A549 (cell line): ENCODE results near the gene PITPNM3. TPM values are rescaled to one million over a fixed set of nuclear protein-coding genes. Genes with fewer than 3 reads are reported as not detected.

Experiments used
- ATAC-seq, 2 experiments: fragments of 200-7000 bp in 1 of 2; fragments of >200 bp in 1 of 2; cut with Nextera tagmentation in 1 of 2; cut with Tn5 transposase in 1 of 2; 3 replicates each; pipeline versions ENCODE4 v1.8.0 to v1.9.1; 2018 to 2020; ENCODE audit warnings: mild to moderate bottlenecking in 1 of 2, moderate library complexity in 1 of 2
- CTCF ChIA-PET: fragments of 300-600 bp; sonication (Branson Sonifier 250); formaldehyde crosslinking; extraction: SDS; loops from one replicate; lab custom pipeline; 2021; ENCODE audit warnings: antibody characterized with exemption, inconsistent platforms; lab: Yijun Ruan, JAX
- POLR2A ChIA-PET: fragments of 350-600 bp; formaldehyde crosslinking; extraction: SDS; loops from one replicate; lab custom pipeline; 2021; ENCODE audit warnings: antibody characterized with exemption, inconsistent platforms; lab: Yijun Ruan, JAX
- DNase-seq, 2 experiments: peaks; one replicate each; pipeline versions ENCODE4 v3.0.0 to v3.0.0-alpha.2; 2011 to 2016; ENCODE audit warnings: low read depth in 1 of 2, low spot score in 1 of 2
- FAIRE-seq: peaks from 2 replicates; lab custom pipeline; 2011; peaks lifted over from hg19 to GRCh38; lab: Jason Lieb, UNC
- H3K27ac ChIP-seq, 2 experiments: fragments of >200 bp; sonication (Bioruptor Twin); formaldehyde crosslinking; 3 replicates each; pipeline ENCODE4 v1.5.1; 2016 to 2017
- H3K4me1 ChIP-seq: fragments of >200 bp; sonication (Bioruptor Twin); formaldehyde crosslinking; 3 replicates; pipeline ENCODE4 v1.6.1; 2016
- H3K4me2 ChIP-seq: fragments of >200 bp; sonication (Bioruptor Twin); formaldehyde crosslinking; 3 replicates; pipeline ENCODE4 v1.6.1; 2016
- H3K4me3 ChIP-seq: fragments of >200 bp; sonication (Bioruptor Twin); formaldehyde crosslinking; 3 replicates; pipeline ENCODE4 v1.5.1; 2016
- H3K9me3 ChIP-seq: fragments of >200 bp; sonication (Bioruptor Twin); formaldehyde crosslinking; 3 replicates; pipeline ENCODE4 v1.6.1; 2016
- CEBPB ChIP-seq, 2 experiments: fragments of >200 bp in 1 of 2; sonication (Bioruptor Twin) in 1 of 2; formaldehyde crosslinking in 1 of 2; IDR thresholded peaks; 2 replicates each; pipeline ENCODE4 v1.6.1; 2012 to 2016
- CHD4 ChIP-seq: fragments of 200-600 bp; sonication (generic); IDR thresholded peaks from 2 replicates; pipeline ENCODE4 v1.6.1; 2016; ENCODE audit warnings: antibody characterized with exemption, mild to moderate bottlenecking, borderline replicate concordance
- EP300 ChIP-seq, 2 experiments: fragments of >200 bp; sonication (Bioruptor Twin); formaldehyde crosslinking; IDR thresholded peaks; 2 replicates in 1 of 2; 3 replicates in 1 of 2; pipeline ENCODE4 v1.6.1; 2016 to 2017
- ESRRA ChIP-seq: fragments of 150-350 bp; IDR thresholded peaks from 2 replicates; pipeline ENCODE4 v1.6.1; 2014; ENCODE audit warnings: mild to moderate bottlenecking, low read length, borderline replicate concordance
- GATA3 ChIP-seq: IDR thresholded peaks from 2 replicates; pipeline ENCODE4 v1.6.1; 2012; ENCODE audit warnings: borderline replicate concordance
- HDAC2 ChIP-seq: fragments of 200-600 bp; sonication (generic); IDR thresholded peaks from 2 replicates; pipeline ENCODE4 v1.6.1; 2016
- JUN ChIP-seq, 2 experiments: fragments of >200 bp; sonication (Bioruptor Twin); formaldehyde crosslinking; IDR thresholded peaks; 2 replicates in 1 of 2; 3 replicates in 1 of 2; pipeline ENCODE4 v1.6.1; 2016 to 2017
- JUNB ChIP-seq: fragments of >200 bp; sonication (Bioruptor Twin); formaldehyde crosslinking; IDR thresholded peaks from 2 replicates; pipeline ENCODE4 v1.6.1; 2016
- KDM5A ChIP-seq: fragments of 200-600 bp; sonication (generic); IDR thresholded peaks from 2 replicates; pipeline ENCODE4 v1.6.1; 2016; ENCODE audit warnings: antibody characterized with exemption, mild to moderate bottlenecking
- MAZ ChIP-seq: fragments of 150-350 bp; IDR thresholded peaks from 2 replicates; pipeline ENCODE4 v1.6.1; 2014; ENCODE audit warnings: antibody characterized with exemption, low read depth, low read length, borderline replicate concordance
- NFE2L2 ChIP-seq: fragments of 150-350 bp; conservative IDR thresholded peaks from 2 replicates; pipeline ENCODE4 v1.6.1; 2014; ENCODE audit warnings: low read length
- NR3C1 ChIP-seq: fragments of >200 bp; sonication (Bioruptor Twin); formaldehyde crosslinking; IDR thresholded peaks from 3 replicates; pipeline ENCODE4 v1.6.1; 2017
- POLR2A ChIP-seq: IDR thresholded peaks from 2 replicates; pipeline ENCODE4 v1.6.1; 2012; ENCODE audit warnings: mild to moderate bottlenecking, low read length
- RAD21 ChIP-seq, 2 experiments: fragments of >200 bp in 1 of 2; sonication (Bioruptor Twin) in 1 of 2; formaldehyde crosslinking in 1 of 2; IDR thresholded peaks in 1 of 2; conservative IDR thresholded peaks in 1 of 2; 2 replicates in 1 of 2; 3 replicates in 1 of 2; pipeline ENCODE4 v1.6.1; 2012 to 2018; ENCODE audit warnings: inconsistent platforms in 1 of 2
- RCOR1 ChIP-seq: fragments of 150-350 bp; IDR thresholded peaks from 2 replicates; pipeline ENCODE4 v1.6.1; 2014; ENCODE audit warnings: antibody characterized with exemption, low read length, low read depth
- RFX5 ChIP-seq: fragments of 450-650 bp; IDR thresholded peaks from 2 replicates; pipeline ENCODE4 v1.7.1; 2014; ENCODE audit warnings: antibody characterized with exemption, mild to moderate bottlenecking, moderate library complexity
- RNF2 ChIP-seq: fragments of 200-600 bp; sonication (generic); IDR thresholded peaks from 2 replicates; pipeline ENCODE4 v1.6.1; 2016; ENCODE audit warnings: low read depth, mild to moderate bottlenecking, antibody characterized with exemption, moderate library complexity, borderline replicate concordance
- SMC3 ChIP-seq: fragments of >200 bp; sonication (Bioruptor Twin); formaldehyde crosslinking; IDR thresholded peaks from 3 replicates; pipeline ENCODE4 v1.6.1; 2018; ENCODE audit warnings: inconsistent platforms
- TP53 ChIP-seq: fragments of 250-450 bp; sonication (Bioruptor Pico); IDR thresholded peaks from 2 replicates; pipeline ENCODE4 v1.5.0; 2021; ENCODE audit warnings: mild to moderate bottlenecking, moderate library complexity
- ZC3H11A ChIP-seq: fragments of 450-650 bp; IDR thresholded peaks from 2 replicates; pipeline ENCODE4 v1.6.1; 2014; ENCODE audit warnings: antibody characterized with exemption, mild to moderate bottlenecking
- ZFP36 ChIP-seq: fragments of 450-650 bp; IDR thresholded peaks from 2 replicates; pipeline ENCODE4 v1.6.1; 2014; ENCODE audit warnings: borderline replicate concordance; ENCODE audit not compliant: partially characterized antibody
- ZNF302 ChIP-seq: fragments of 250-450 bp; sonication (Bioruptor Pico); IDR thresholded peaks from 2 replicates; pipeline ENCODE4 v1.9.0; 2021; ENCODE audit warnings: inconsistent platforms, mild to moderate bottlenecking, moderate library complexity
- ZSCAN20 ChIP-seq: fragments of 250-450 bp; sonication (Bioruptor Pico); IDR thresholded peaks from 2 replicates; pipeline ENCODE4 v1.8.0; 2022; ENCODE audit warnings: mild to moderate bottlenecking, moderate library complexity
- WGBS: methylation state at CpG from one replicate; pipeline ENCODE4 v1.1.6; 2017; ENCODE audit errors: missing lambda C conversion rate; 5-methylcytosine and 5-hydroxymethylcytosine counted together
- polyA plus RNA-seq, 4 experiments: library from polyadenylated mRNA; depleted of rRNA in 3 of 4; stranded (reverse); fragments of >200 nt; fragmentation: RNase III in 1 of 4; extraction: RNeasy Plus Mini Kit Qiagen cat#74134 plus additional on column Dnase treatment in 1 of 4; gene quantifications; 2 replicates in 3 of 4; 3 replicates in 1 of 4; pipeline ENCODE4 v1.2.3, GENCODE V29; 2011 to 2017
- TF ChIP-seq, protein P1 (sequence below): IDR thresholded peaks from 2 replicates; pipeline ENCODE4 v1.6.1; 2012
- TF ChIP-seq, protein P2 (sequence below): fragments of 250-450 bp; sonication (Bioruptor Pico); IDR thresholded peaks from 2 replicates; pipeline ENCODE4 v1.5.0; 2020; ENCODE audit warnings: low read depth, mild to moderate bottlenecking, moderate library complexity
- TF ChIP-seq, protein P3 (sequence below): fragments of 150-350 bp; IDR thresholded peaks from 2 replicates; pipeline ENCODE4 v1.6.1; 2014; ENCODE audit warnings: low read depth, mild to moderate bottlenecking, low read length
- TF ChIP-seq, protein P4 (sequence below): fragments of 450-650 bp; IDR thresholded peaks from 2 replicates; pipeline ENCODE4 v1.6.1; 2014; ENCODE audit warnings: antibody characterized with exemption
- TF ChIP-seq, protein P5 (sequence below): fragments of 250-450 bp; sonication (Bioruptor Pico); IDR thresholded peaks from 2 replicates; pipeline ENCODE4 v1.5.0; 2021; ENCODE audit warnings: mild to moderate bottlenecking, moderate library complexity, borderline replicate concordance
- TF ChIP-seq, protein P6 (sequence below): IDR thresholded peaks from 2 replicates; pipeline ENCODE4 v1.6.1; 2012

PITPNM3 gene
- polyA plus RNA-seq, 2 of the 4 experiments (the other 2 are of a cell fraction): 0.80 to 2.2 TPM

DNA sequence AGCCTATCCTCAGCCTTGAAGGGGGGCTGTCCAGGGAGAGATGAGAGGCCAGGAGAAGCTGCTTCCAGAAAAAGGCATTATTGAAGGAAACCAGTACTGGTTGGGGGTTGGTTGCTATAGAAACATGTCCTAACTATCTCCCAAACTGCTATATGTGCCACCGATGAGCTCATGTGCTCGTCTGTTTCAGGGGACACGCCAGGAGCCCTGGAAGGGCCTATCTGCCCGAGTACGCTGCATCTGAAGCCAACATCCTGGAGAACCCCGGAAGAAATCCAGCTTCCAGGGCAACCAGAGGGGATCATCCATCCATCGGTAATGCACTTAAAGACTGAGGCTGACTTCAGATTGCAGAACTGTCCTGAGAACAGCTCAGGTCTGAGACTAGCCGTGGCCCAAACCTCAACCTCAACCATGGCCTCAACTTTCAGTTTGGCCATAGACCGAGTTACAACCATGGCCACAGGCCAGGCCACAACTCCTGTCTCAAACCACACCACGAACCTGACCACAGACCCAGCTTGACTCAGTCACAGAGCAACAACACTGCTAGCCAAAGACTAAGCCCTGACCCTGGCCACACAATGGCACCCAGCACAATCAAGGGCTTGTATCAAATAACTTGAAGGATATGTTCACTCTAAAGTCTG, 10.2 kb downstream of the PITPNM3 start:
- no peak overlapping the region for H3K27ac ChIP-seq
- H3K9me3 ChIP-seq: no peaks in the 10 kb centered on the region
- H3K4me3 ChIP-seq: no peak overlapping the region
- POLR2A ChIA-PET: interaction anchor here (0.8 kb wide), 1 partner anchor 21 kb away, joined by 3 read pairs; no protein-coding TSS in a partner anchor
- TF ChIP-seq ZFP36 (no peak), JUN (IDR thresholded peaks at IDR 0.05) (no peak), GATA3 (no peak), CHD4 (no peak), KDM5A (no peak), CEBPB (IDR thresholded peaks at IDR 0.05) (no peak), ZNF302 (no peak), POLR2A (no peak), JUNB (no peak), RFX5 (no peak), ESRRA (no peak), SMC3 (no peak), RNF2 (no peak), ZC3H11A (no peak), ZSCAN20 (CRISPR knock-in tag) (no peak)
- TF ChIP-seq, protein P1, sequence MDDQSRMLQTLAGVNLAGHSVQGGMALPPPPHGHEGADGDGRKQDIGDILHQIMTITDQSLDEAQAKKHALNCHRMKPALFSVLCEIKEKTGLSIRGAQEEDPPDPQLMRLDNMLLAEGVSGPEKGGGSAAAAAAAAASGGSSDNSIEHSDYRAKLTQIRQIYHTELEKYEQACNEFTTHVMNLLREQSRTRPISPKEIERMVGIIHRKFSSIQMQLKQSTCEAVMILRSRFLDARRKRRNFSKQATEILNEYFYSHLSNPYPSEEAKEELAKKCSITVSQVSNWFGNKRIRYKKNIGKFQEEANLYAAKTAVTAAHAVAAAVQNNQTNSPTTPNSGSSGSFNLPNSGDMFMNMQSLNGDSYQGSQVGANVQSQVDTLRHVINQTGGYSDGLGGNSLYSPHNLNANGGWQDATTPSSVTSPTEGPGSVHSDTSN: no peak
- TF ChIP-seq, protein P2, sequence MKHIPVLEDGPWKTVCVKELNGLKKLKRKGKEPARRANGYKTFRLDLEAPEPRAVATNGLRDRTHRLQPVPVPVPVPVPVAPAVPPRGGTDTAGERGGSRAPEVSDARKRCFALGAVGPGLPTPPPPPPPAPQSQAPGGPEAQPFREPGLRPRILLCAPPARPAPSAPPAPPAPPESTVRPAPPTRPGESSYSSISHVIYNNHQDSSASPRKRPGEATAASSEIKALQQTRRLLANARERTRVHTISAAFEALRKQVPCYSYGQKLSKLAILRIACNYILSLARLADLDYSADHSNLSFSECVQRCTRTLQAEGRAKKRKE: no peak
- TF ChIP-seq, protein P3, sequence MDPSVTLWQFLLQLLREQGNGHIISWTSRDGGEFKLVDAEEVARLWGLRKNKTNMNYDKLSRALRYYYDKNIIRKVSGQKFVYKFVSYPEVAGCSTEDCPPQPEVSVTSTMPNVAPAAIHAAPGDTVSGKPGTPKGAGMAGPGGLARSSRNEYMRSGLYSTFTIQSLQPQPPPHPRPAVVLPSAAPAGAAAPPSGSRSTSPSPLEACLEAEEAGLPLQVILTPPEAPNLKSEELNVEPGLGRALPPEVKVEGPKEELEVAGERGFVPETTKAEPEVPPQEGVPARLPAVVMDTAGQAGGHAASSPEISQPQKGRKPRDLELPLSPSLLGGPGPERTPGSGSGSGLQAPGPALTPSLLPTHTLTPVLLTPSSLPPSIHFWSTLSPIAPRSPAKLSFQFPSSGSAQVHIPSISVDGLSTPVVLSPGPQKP: no peak
- TF ChIP-seq, all 56 proteins: peak for 0
- H3K4me1 ChIP-seq: no peaks in the 10 kb centered on the region; the same call in 2 of the 3 replicates
- ATAC-seq (no peak), FAIRE-seq (no peak), DNase-seq (no peak)
- 74% methylated on average over 10 of the region's 10 CpGs for WGBS
- no peak overlapping the region for H3K4me2 ChIP-seq
- CTCF ChIA-PET: interaction anchor here (1.0 to 10.9 kb wide), 4 partner anchors 11 to 73 kb away, joined by 3 to 105 read pairs (median 4); no protein-coding TSS in a partner anchor

DNA sequence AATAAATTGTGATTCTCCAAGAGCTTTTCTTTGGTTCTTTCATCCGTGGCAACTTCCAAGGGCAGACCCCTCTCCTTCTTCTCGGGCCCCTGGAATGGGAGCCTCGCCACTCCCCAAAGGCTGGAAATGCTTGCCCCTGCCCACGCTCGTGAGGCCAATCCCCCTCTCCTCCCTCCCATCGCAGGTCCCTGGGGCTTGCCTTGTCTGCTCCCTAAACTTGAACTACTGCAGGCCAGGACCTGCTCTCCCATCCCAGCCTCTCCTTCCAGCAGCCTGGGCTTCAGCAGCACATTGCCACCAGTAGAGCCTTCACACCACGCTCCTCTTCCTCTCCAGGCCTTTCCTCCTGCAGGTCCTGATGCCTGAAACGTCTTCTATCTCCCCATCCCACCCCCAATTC, 11.1 kb downstream of the PITPNM3 start:
- H3K4me2 ChIP-seq: no peak overlapping the region
- no peak for FAIRE-seq
- ChIA-PET POLR2A (no interaction called here), CTCF (interaction anchor here (1.2 to 10.9 kb wide), 4 partner anchors 12 to 72 kb away, joined by 3 to 105 read pairs (median 6); no protein-coding TSS in a partner anchor)
- no peak for TF ChIP-seq EP300 (IDR thresholded peaks at IDR 0.05)
- TF ChIP-seq MAZ: no peak
- no peak for TF ChIP-seq TP53 (CRISPR knock-in tag)
- no peak for TF ChIP-seq NFE2L2
- TF ChIP-seq ZC3H11A: no peak
- no peak for DNase-seq
- H3K9me3 ChIP-seq: no peaks in the 10 kb centered on the region
- no peak overlapping the region for H3K27ac ChIP-seq
- H3K4me1 ChIP-seq: no peaks in the 10 kb centered on the region; the same call in 2 of the 3 replicates
- ATAC-seq: no peak
- H3K4me3 ChIP-seq: no peak overlapping the region
- WGBS: 71% methylated on average over 8 of the region's 8 CpGs

DNA sequence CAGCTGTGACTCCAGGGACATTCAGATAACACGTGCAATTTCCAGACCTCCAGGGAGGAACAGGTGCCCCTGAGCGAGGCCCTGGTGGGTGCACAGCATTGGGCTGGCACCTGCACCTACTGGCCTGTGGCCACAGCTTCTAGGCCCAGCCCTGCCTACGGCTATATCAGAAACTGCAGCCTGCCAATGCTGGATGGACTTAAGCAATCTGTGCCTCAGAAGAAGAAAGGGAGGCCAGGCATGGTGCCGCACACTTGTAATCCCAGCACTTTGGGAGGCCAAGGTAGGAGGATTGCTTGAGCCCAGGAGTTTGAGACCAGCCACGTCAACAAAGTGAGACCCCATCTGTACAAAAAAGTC, 12.4 kb downstream of the PITPNM3 start:
- TF ChIP-seq KDM5A: no peak
- no peak for TF ChIP-seq RNF2
- TF ChIP-seq ZC3H11A: no peak
- TF ChIP-seq, protein P4, sequence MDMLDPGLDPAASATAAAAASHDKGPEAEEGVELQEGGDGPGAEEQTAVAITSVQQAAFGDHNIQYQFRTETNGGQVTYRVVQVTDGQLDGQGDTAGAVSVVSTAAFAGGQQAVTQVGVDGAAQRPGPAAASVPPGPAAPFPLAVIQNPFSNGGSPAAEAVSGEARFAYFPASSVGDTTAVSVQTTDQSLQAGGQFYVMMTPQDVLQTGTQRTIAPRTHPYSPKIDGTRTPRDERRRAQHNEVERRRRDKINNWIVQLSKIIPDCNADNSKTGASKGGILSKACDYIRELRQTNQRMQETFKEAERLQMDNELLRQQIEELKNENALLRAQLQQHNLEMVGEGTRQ: no peak
- no peak for TF ChIP-seq RAD21 (conservative IDR thresholded peaks at IDR 0.05 in 1 of 2, IDR thresholded peaks at IDR 0.05 in 1 of 2)
- TF ChIP-seq HDAC2: no peak
- no peak for TF ChIP-seq RCOR1
- TF ChIP-seq CHD4: no peak
- TF ChIP-seq NR3C1: no peak
- TF ChIP-seq, protein P5, sequence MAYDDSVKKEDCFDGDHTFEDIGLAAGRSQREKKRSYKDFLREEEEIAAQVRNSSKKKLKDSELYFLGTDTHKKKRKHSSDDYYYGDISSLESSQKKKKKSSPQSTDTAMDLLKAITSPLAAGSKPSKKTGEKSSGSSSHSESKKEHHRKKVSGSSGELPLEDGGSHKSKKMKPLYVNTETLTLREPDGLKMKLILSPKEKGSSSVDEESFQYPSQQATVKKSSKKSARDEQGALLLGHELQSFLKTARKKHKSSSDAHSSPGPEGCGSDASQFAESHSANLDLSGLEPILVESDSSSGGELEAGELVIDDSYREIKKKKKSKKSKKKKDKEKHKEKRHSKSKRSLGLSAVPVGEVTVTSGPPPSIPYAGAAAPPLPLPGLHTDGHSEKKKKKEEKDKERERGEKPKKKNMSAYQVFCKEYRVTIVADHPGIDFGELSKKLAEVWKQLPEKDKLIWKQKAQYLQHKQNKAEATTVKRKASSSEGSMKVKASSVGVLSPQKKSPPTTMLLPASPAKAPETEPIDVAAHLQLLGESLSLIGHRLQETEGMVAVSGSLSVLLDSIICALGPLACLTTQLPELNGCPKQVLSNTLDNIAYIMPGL: no peak
- no peak for TF ChIP-seq CEBPB (IDR thresholded peaks at IDR 0.05)
- TF ChIP-seq, protein P6, sequence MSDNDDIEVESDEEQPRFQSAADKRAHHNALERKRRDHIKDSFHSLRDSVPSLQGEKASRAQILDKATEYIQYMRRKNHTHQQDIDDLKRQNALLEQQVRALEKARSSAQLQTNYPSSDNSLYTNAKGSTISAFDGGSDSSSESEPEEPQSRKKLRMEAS: no peak
- no peak for TF ChIP-seq MAZ
- no peak for ATAC-seq
- Histone ChIP-seq H3K4me3 (no peak overlapping the region), H3K4me1 (no peaks in the 10 kb centered on the region; the same call in 2 of the 3 replicates), H3K27ac (no peak overlapping the region), H3K9me3 (peaks cover 3% of the 10 kb centered on the region; the same call in 2 of the 3 replicates), H3K4me2 (no peak overlapping the region)
- 72% methylated on average over 5 of the region's 5 CpGs for WGBS
- CTCF ChIA-PET: interaction anchor here (0.8 to 1.9 kb wide), 2 partner anchors 10 to 71 kb away, joined by 3 to 8 read pairs; no protein-coding TSS in a partner anchor
- no peak for DNase-seq
- POLR2A ChIA-PET: no interaction called here
- FAIRE-seq: no peak
